Neural crest cell (in vitro differentiated cells): ENCODE results near the gene PHOX2B. TPM values are rescaled to one million over a fixed set of nuclear protein-coding genes. Genes with fewer than 3 reads are reported as not detected.

Source experiments
- DNase-seq: peaks from one replicate; pipeline ENCODE4 v3.0.0; 2021; ENCODE audit warnings: low read depth, mixed read lengths, low spot score
- H3K27ac Mint-ChIP-seq: one replicate; pipeline ENCODE4 v1.8.0; 2021; ENCODE audit warnings: mild to moderate bottlenecking, mixed read lengths; ENCODE audit not compliant: unreplicated experiment
- H3K27me3 Mint-ChIP-seq: 2 replicates; pipeline ENCODE4 v1.8.0; 2021; ENCODE audit warnings: low read depth, mild to moderate bottlenecking, mixed read lengths
- H3K36me3 Mint-ChIP-seq: 2 replicates; pipeline ENCODE4 v1.8.0; 2021; ENCODE audit warnings: low read depth, mild to moderate bottlenecking, mixed read lengths
- H3K4me1 Mint-ChIP-seq: 2 replicates; pipeline ENCODE4 v1.8.0; 2021; ENCODE audit warnings: mixed read lengths
- H3K4me3 Mint-ChIP-seq: one replicate; pipeline ENCODE4 v1.8.0; 2021; ENCODE audit warnings: mild to moderate bottlenecking, mixed read lengths
- H3K9me3 Mint-ChIP-seq: 2 replicates; pipeline ENCODE4 v1.8.0; 2021; ENCODE audit warnings: mixed read lengths
- CTCF ChIP-seq: fragments of 200-600 bp; sonication (generic); conservative IDR thresholded peaks from 2 replicates; pipeline ENCODE4 v1.5.0; 2021; ENCODE audit warnings: antibody characterized with exemption, mild to moderate bottlenecking
- long read RNA-seq: library from polyadenylated mRNA; unstranded; transcript quantifications from one replicate; pipeline ENCODE4 v2.0.0, GENCODE V29; 2020
- total RNA-seq: library from RNA; stranded (reverse); gene quantifications from 2 replicates; pipeline ENCODE4 v1.2.1, GENCODE V29; 2021

Gene PHOX2B
- total RNA-seq: 28.4 and 28.5 TPM in 2 replicates
- long read RNA-seq, partial matches to known transcripts: 0 of 7 reads
- long read RNA-seq, other reads (novel, unspliced or antisense): 7 of 7 reads

- H3K27me3 Mint-ChIP-seq: peaks cover 96% of the 10 kb centered on the region
- H3K4me3 Mint-ChIP-seq: peak within 1 kb of the TSS; percentile 84
- H3K27ac Mint-ChIP-seq: no peak within 1 kb of the TSS
- DNase-seq: peak; percentile 20
- H3K9me3 Mint-ChIP-seq: no peaks in the 10 kb centered on the region
- H3K36me3 Mint-ChIP-seq: peaks cover 14% of the 10 kb centered on the region
- TF ChIP-seq CTCF: no peak
- peaks cover 57% of the 10 kb centered on the region for H3K4me1 Mint-ChIP-seq
Observed at GRCh38 chr4:41748571-41749475, at the start of gene PHOX2B. PHOX2B (minus strand) TSS chr4:41748725; CDS start chr4:41748610, 115 bp downstream.

DNA sequence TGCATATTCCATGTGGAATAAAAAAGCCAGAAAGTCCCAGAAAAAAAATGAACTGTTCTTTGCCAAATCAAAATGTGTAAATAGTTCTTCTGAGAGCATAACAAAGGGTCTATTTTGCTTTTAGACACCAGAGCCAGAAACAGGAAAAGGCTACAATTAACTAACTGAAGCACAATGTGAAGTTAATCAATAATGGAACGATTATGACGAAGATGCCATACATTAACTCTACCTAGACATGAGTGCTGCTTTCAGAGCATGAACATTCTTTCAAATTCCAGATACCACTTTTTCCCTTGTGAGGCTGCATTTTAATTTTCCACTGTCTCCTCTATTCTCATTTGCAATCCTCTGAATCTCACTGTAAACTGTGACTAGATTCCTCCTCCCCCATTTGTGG, 48.7 kb upstream of the PHOX2B start:
- Mint-ChIP-seq H3K9me3 (peaks cover 4% of the 10 kb centered on the region), H3K4me3 (no peak overlapping the region)

GRCh38 chr4:41796545-41797210, 48.2 kb upstream of the PHOX2B start:
- H3K27ac Mint-ChIP-seq: no peak overlapping the region
- H3K27me3 Mint-ChIP-seq: peaks cover 55% of the 10 kb centered on the region
- DNase-seq: peak; percentile 14

More for the DNA sequence above, 48.7 kb upstream of the PHOX2B start:
- H3K27me3 Mint-ChIP-seq: peaks cover 49% of the 10 kb centered on the region
- TF ChIP-seq CTCF: no peak
- H3K4me1 Mint-ChIP-seq: peaks cover 24% of the 10 kb centered on the region
- no peak for DNase-seq
- no peak overlapping the region for H3K27ac Mint-ChIP-seq
- no peaks in the 10 kb centered on the region for H3K36me3 Mint-ChIP-seq

GRCh38 chr4:41795796-41796385, 47.4 kb upstream of the PHOX2B start:
- H3K4me3 Mint-ChIP-seq: no peak overlapping the region
- H3K27ac Mint-ChIP-seq: no peak overlapping the region
- peaks cover 56% of the 10 kb centered on the region for H3K27me3 Mint-ChIP-seq
- no peak for TF ChIP-seq CTCF
- H3K9me3 Mint-ChIP-seq: peaks cover 4% of the 10 kb centered on the region
- DNase-seq: no peak
- no peaks in the 10 kb centered on the region for H3K36me3 Mint-ChIP-seq
- H3K4me1 Mint-ChIP-seq: peaks cover 24% of the 10 kb centered on the region

More at GRCh38 chr4:41796545-41797210, 48.2 kb upstream of the PHOX2B start:
- Mint-ChIP-seq H3K4me1 (peaks cover 24% of the 10 kb centered on the region), H3K36me3 (no peaks in the 10 kb centered on the region), H3K4me3 (peak overlapping the region; percentile 6), H3K9me3 (peaks cover 4% of the 10 kb centered on the region)
- no peak for TF ChIP-seq CTCF

GRCh38 chr4:41792166-41792565, 43.6 kb upstream of the PHOX2B start:
- no peak for TF ChIP-seq CTCF
- peaks cover 35% of the 10 kb centered on the region for H3K4me1 Mint-ChIP-seq
- DNase-seq: no peak
- H3K27ac Mint-ChIP-seq: no peak overlapping the region
- no peak overlapping the region for H3K4me3 Mint-ChIP-seq
- peaks cover 41% of the 10 kb centered on the region for H3K27me3 Mint-ChIP-seq
- H3K9me3 Mint-ChIP-seq: peaks cover 4% of the 10 kb centered on the region
- H3K36me3 Mint-ChIP-seq: no peaks in the 10 kb centered on the region
